Heart right ventricle (tissue), 16 donors: ENCODE data around the gene GPRC5B. TPM values are rescaled to one million over a fixed set of nuclear protein-coding genes. Genes with fewer than 3 reads are reported as not detected.

Experiments
- ATAC-seq, 8 donors: fragments of 200-7000 bp; cut with Tn5 transposase; one replicate each; pipeline ENCODE4 v1.9.1; 2020; ENCODE audit warnings: mild to moderate bottlenecking in 8 of 8, moderate library complexity in 8 of 8, moderate number of reproducible peaks in 1 of 8
- DNase-seq, 2 donors: peaks; one replicate each; pipeline ENCODE4 v3.0.0-alpha.2; 2020
- H3K27ac ChIP-seq, 10 donors: fragments of 200-600 bp; sonication (generic) in 2 of 10; one replicate each; pipeline versions ENCODE4 v1.5.0 to v1.8.0; 2020 to 2022; ENCODE audit warnings: mild to moderate bottlenecking in 3 of 10
- H3K27me3 ChIP-seq, 7 donors: fragments of 200-600 bp; one replicate each; pipeline ENCODE4 v1.8.0; 2021 to 2022; ENCODE audit warnings: mild to moderate bottlenecking in 2 of 7
- H3K36me3 ChIP-seq, 9 donors: fragments of 200-600 bp; sonication (generic) in 1 of 9; one replicate each; pipeline versions ENCODE4 v1.5.0 to v1.8.0; 2020 to 2022; ENCODE audit warnings: mild to moderate bottlenecking in 2 of 9
- H3K4me1 ChIP-seq, 9 donors: fragments of 200-600 bp; sonication (generic) in 1 of 9; one replicate each; pipeline versions ENCODE4 v1.5.0 to v1.8.0; 2020 to 2022; ENCODE audit warnings: mild to moderate bottlenecking in 4 of 9
- H3K4me3 ChIP-seq, 10 donors: fragments of 200-600 bp; sonication (generic) in 2 of 10; one replicate each; pipeline versions ENCODE4 v1.5.0 to v1.8.0; 2020 to 2022; ENCODE audit warnings: mild to moderate bottlenecking in 7 of 10, moderate library complexity in 2 of 10
- H3K9me3 ChIP-seq, 11 donors: fragments of 200-600 bp in 10 of 11; sonication (generic) in 2 of 11; one replicate each; pipeline versions ENCODE4 v1.5.0 to v1.8.0; 2013 to 2022; ENCODE audit warnings: mild to moderate bottlenecking in 2 of 11, control low read depth in 1 of 11, moderate library complexity in 1 of 11
- WGBS, 2 donors: extraction: QIAGEN DNeasy Blood & Tissue Kit; methylation state at CpG; one replicate each; pipeline ENCODE4 v1.1.7; 2013; ENCODE audit warnings: inconsistent platforms in 1 of 2; 5-methylcytosine and 5-hydroxymethylcytosine counted together
- intact Hi-C, 10 donors: fragments of 100-400 bp; cut with DNase I; formaldehyde crosslinking; loops; one replicate each; pipeline versions ENCODE4 v1.11.1 to v1.14.2; 2022
- polyA plus RNA-seq, 2 donors: library from polyadenylated mRNA; stranded (reverse); fragments of 200-250 nt; gene quantifications; one replicate each; pipeline ENCODE4 v1.2.3, GENCODE V29; 2013
- total RNA-seq, 10 donors: library from RNA; stranded (reverse); fragmentation: NEBNext Ultra II Directional in 3 of 10; extraction: Animal tissue kit (Norgen Biotek cat#: 25700) in 3 of 10; gene quantifications; one replicate each; pipeline versions ENCODE4 v1.2.1 to v1.2.4, GENCODE V29; 2021 to 2023
- TF ChIP-seq, protein P1 (sequence below), 9 donors: fragments of 200-600 bp; sonication (generic) in 2 of 9; IDR thresholded peaks; one replicate each; pipeline versions ENCODE4 v1.5.0 to v1.8.0; 2021 to 2022; ENCODE audit warnings: antibody characterized with exemption in 9 of 9, mild to moderate bottlenecking in 5 of 9, moderate library complexity in 1 of 9
- donor health status: Arrhythmogenic right ventricular cardiomyopathy.
- donor health status: ischemic (EF 13 %, LVEDD 7.1; RV severe dilation, severe dysfunction).
- donor health status: healthy with polysubstance abuse.
- donor health status: DM: no; HTN: yes; CAD: no.
- donor health status: DM: no; HTN: no; CAD: no.
- donor health status: ischemic (EF 25% LVEDD 6.9; RV normal size, moderate dysfunction).
- donor health status: ischemic (EF 25% LVEDD 5.7; RV mildly dilated, moderate dysfunction).
- donor health status: healthy.
- donor health status: DM: yes; HTN: yes; CAD: no.
- donor health status: Ischemic cardiomyopathy.
- donor health status: ischemic (EF 35%, LVEDD 5.7; RV mildly dilated, moderate dysfunction).
- donor health status: nonischemic (EF 11% LVEDD 7.7; RV severe dilation, severe dysfunction).
- donor health status: DM: yes; HTN: yes; CAD: no.
- donor health status: PGD.
- donor health status: ischemic (EF 29% LVEDD 5.4; RV normal size, mild dysfunction).
- donor health status: nonischemic (EF 23%, LVEDD 6.1; RV moderate dilation, normal function).

Gene GPRC5B
- total and polyA plus RNA-seq, 12 donors = 24.1 to 208 (median 69.4) TPM

DNA sequence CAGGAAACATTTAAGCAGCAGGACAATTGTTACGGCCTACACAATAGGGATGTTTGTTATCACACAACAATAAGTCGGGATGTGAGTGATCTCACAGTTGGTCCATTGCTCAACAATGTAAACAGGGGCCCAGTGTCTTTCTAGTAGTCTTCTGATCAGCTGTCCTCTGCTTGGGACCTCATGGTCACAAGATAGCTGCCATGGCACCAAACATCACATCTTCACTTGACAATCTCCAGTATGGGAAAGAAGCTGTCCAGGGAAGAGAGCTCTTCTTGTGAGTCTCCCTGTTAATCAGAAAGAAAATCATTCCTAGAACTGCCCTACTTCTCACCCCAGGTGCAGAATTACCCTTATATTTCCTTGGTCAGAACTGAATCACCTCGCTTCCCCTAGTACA lies 6.3 kb upstream of the GPRC5B start:
- TF ChIP-seq, protein P1, sequence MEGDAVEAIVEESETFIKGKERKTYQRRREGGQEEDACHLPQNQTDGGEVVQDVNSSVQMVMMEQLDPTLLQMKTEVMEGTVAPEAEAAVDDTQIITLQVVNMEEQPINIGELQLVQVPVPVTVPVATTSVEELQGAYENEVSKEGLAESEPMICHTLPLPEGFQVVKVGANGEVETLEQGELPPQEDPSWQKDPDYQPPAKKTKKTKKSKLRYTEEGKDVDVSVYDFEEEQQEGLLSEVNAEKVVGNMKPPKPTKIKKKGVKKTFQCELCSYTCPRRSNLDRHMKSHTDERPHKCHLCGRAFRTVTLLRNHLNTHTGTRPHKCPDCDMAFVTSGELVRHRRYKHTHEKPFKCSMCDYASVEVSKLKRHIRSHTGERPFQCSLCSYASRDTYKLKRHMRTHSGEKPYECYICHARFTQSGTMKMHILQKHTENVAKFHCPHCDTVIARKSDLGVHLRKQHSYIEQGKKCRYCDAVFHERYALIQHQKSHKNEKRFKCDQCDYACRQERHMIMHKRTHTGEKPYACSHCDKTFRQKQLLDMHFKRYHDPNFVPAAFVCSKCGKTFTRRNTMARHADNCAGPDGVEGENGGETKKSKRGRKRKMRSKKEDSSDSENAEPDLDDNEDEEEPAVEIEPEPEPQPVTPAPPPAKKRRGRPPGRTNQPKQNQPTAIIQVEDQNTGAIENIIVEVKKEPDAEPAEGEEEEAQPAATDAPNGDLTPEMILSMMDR (IDR thresholded peaks at IDR 0.05) = no peak
- H3K36me3 ChIP-seq = no peaks in the 10 kb centered on the region
- WGBS, 2 donors = 89 to 90% methylated on average over 3 of the region's 3 CpGs

DNA sequence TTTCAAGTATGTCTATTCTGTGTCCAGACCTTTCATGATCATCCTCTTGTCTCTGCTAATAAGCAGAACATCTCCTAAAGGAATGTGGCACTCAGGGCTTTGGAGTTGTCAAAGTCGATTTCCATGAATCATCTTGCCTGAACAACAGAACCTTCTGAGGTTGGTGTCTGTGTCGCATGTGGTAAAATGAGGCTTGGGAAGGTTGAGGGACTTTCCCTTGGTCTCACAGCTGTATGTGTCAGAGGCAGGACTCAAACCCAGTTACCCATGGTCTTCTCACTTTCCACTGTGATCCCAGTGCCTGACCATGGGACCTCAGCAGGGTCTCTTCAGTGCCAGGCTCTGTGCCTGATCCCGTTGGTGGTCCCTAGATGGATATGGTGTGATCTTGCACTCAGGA lies 4.2 kb upstream of the GPRC5B start:
- Histone ChIP-seq H3K27me3 (peaks cover 0 to 18% (median 0%) of the 10 kb centered on the region in 7 donors), H3K36me3 (no peaks in the 10 kb centered on the region), H3K27ac (no peak overlapping the region), H3K4me3 (no peak overlapping the region), H3K9me3 (peaks cover 0 to 5% (median 0%) of the 10 kb centered on the region in 11 donors), H3K4me1 (peaks cover 0 to 18% (median 12%) of the 10 kb centered on the region in 9 donors)
- WGBS, 2 donors = 81 to 88% methylated on average over 3 of the region's 3 CpGs
- TF ChIP-seq, protein P1 (IDR thresholded peaks at IDR 0.05) = no peak
- no peak for DNase-seq
- no peak for ATAC-seq
- intact Hi-C loops = loop anchor here in 6 of 10 donors (2.0 to 10.0 kb wide), 7 partner anchors 124 to 332 kb away; partner anchors contain the start of genes IQCK (in 1 of the 6), KNOP1 (in 1 of the 6) and VPS35L (in 1 of the 6)

More for the DNA sequence above, 6.3 kb upstream of the GPRC5B start:
- Histone ChIP-seq H3K4me1 (peaks cover 0 to 8% (median 3%) of the 10 kb centered on the region in 9 donors), H3K27ac (no peak overlapping the region), H3K4me3 (no peak overlapping the region), H3K27me3 (peaks cover 0 to under 1% (median 0%) of the 10 kb centered on the region in 7 donors), H3K9me3 (peaks cover 0 to 5% (median 0%) of the 10 kb centered on the region in 11 donors)
- DNase-seq (no peak), ATAC-seq (no peak)
- intact Hi-C loops = no loop called here

DNA sequence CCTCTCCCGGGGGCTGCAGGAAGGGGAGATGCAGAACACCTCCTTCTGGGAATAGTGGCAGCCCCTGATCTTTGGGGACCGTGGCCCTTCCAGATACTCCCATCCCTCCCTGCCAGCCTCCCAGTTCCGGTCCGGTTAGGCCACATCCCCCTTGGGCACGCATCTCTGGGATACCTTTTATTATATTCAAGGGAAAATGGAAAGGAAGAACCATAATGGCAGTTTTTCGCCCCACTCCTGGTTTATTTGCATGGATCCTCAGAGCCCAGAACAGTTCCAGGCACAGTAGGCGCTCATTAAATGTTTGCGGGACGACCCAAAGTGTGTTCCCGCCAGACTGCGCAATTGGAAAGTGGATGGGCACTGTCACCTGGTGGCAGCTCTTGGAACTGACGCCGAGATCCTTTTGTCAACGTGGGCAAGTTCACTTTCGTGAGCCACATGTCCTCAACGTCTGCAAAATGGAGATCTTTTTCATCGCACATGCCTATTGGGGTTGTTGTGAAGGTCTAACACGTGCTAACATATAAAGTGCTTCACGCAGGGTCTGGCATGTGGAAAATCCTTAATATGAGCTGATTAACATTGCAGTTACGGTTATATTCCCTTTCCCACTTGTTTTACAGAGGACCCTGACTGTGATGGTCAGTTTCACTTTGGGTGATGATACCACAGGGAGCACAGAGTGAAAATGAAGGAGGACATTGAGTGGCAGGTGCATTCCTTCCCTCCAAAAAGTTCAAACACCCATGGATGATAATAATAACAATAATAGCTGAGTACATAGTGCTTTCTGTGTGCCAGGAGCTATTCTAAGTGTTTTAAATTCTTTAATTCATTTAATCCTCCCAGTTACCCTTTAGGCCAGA lies 1.7 kb upstream of the GPRC5B start:
- no peak overlapping the region for H3K27ac ChIP-seq

More for the DNA sequence above, 1.7 kb upstream of the GPRC5B start:
- Histone ChIP-seq H3K27me3 (peaks cover 0 to 39% (median 0%) of the 10 kb centered on the region in 7 donors), H3K4me3 (peak overlapping the region in 8 of 10 donors; percentile 74 to 97 (median 88)), H3K4me1 (peaks cover 0 to 34% (median 26%) of the 10 kb centered on the region in 9 donors), H3K36me3 (peaks cover 0 to 6% (median 0%) of the 10 kb centered on the region in 9 donors), H3K9me3 (peaks cover 0 to 5% (median 0%) of the 10 kb centered on the region in 11 donors)
- TF ChIP-seq, protein P1 (IDR thresholded peaks at IDR 0.05) = peak; percentile 99 to 100 (median 100)
- intact Hi-C loops = loop anchor here in 9 of 10 donors (1.0 to 10.0 kb wide), 11 partner anchors 122 to 329 kb away; partner anchors contain the start of genes IQCK (in 1 of the 9), KNOP1 (in 1 of the 9) and VPS35L (in 1 of the 9)
- WGBS, 2 donors = 7 to 8% methylated on average over 20 of the region's 20 CpGs
- DNase-seq (peak; percentile 77 to 78), ATAC-seq (peak; percentile 22 to 69 (median 42))
